SK-N-SH (cell line): ENCODE data around the gene MEIKIN. TPM values are rescaled to one million over a fixed set of nuclear protein-coding genes. Genes with fewer than 3 reads are reported as not detected.

Source experiments
- CTCF ChIA-PET: fragments of 300-600, 350-600 bp; formaldehyde crosslinking; extraction: SDS; loops from one replicate; lab custom pipeline; 2021; lab: Yijun Ruan, JAX
- POLR2A ChIA-PET: fragments of 350-600 bp; sonication (Branson Sonifier 250); formaldehyde crosslinking; extraction: SDS; loops from one replicate; lab custom pipeline; 2020; ENCODE audit warnings: antibody characterized with exemption, inconsistent platforms; lab: Yijun Ruan, JAX
- DNase-seq: peaks from one replicate; pipeline ENCODE4 v3.0.0; 2012
- H2AFZ ChIP-seq: fragments of 200-600 bp; sonication (generic); 2 replicates; pipeline ENCODE4 v1.8.1; 2016; ENCODE audit warnings: antibody characterized with exemption, mild to moderate bottlenecking, low read depth
- H3F3A ChIP-seq: fragments of 200-600 bp; sonication (generic); replicated peaks from 2 replicates; pipeline ENCODE3; 2016; ENCODE audit warnings: antibody characterized with exemption, mild to moderate bottlenecking; ENCODE audit not compliant: insufficient read depth
- H3K27ac ChIP-seq, 2 experiments: fragments of 200-500 bp in 1 of 2; fragments of 200-600 bp in 1 of 2; sonication (Bioruptor generic) in 1 of 2; sonication (generic), shearing (Covaris generic) in 1 of 2; 2 replicates each; pipeline versions ENCODE4 v1.5.1 to v1.6.1; 2014 to 2016; ENCODE audit warnings: low read depth in 2 of 2, inconsistent platforms in 1 of 2, low read length in 1 of 2, mild to moderate bottlenecking in 1 of 2, mixed read lengths in 1 of 2
- H3K27me3 ChIP-seq: fragments of 200-600 bp; sonication (generic), shearing (Covaris generic); 2 replicates; pipeline ENCODE4 v1.6.1; 2016; ENCODE audit warnings: mixed run types; ENCODE audit not compliant: insufficient read depth
- H3K36me3 ChIP-seq, 2 experiments: fragments of 200-500 bp in 1 of 2; fragments of 200-600 bp in 1 of 2; sonication (Bioruptor generic) in 1 of 2; sonication (generic) in 1 of 2; replicated peaks in 1 of 2; 2 replicates each; pipeline versions ENCODE3 to v1.5.1; 2014 to 2016; ENCODE audit warnings: low read length in 1 of 2, mild to moderate bottlenecking in 1 of 2; ENCODE audit not compliant: insufficient read depth in 2 of 2, control insufficient read depth in 1 of 2
- H3K4me1 ChIP-seq, 2 experiments: fragments of 200-500 bp in 1 of 2; fragments of 200-600 bp in 1 of 2; sonication (Bioruptor generic) in 1 of 2; sonication (generic), shearing (Covaris generic) in 1 of 2; 2 replicates each; pipeline versions ENCODE4 v1.5.1 to v1.6.1; 2014 to 2016; ENCODE audit warnings: low read depth in 1 of 2, low read length in 1 of 2, mixed run types in 1 of 2; ENCODE audit not compliant: insufficient read depth in 2 of 2, control insufficient read depth in 1 of 2
- H3K4me2 ChIP-seq: fragments of 200-600 bp; sonication (generic), shearing (Covaris generic); 2 replicates; pipeline ENCODE4 v1.6.1; 2017; ENCODE audit warnings: mixed run types
- H3K4me3 ChIP-seq, 2 experiments: fragments of 200-500 bp in 1 of 2; fragments of 200-600 bp in 1 of 2; sonication (Bioruptor generic) in 1 of 2; sonication (generic), shearing (Covaris generic) in 1 of 2; 2 replicates each; pipeline versions ENCODE4 v1.5.1 to v1.8.1; 2014 to 2016; ENCODE audit warnings: low read depth in 2 of 2, inconsistent platforms in 1 of 2, low read length in 1 of 2, mild to moderate bottlenecking in 1 of 2, mixed read lengths in 1 of 2, moderate library complexity in 1 of 2
- H3K79me2 ChIP-seq: fragments of 200-600 bp; sonication (generic); 2 replicates; pipeline ENCODE4 v1.8.1; 2017; ENCODE audit warnings: mild to moderate bottlenecking; ENCODE audit not compliant: insufficient read depth
- H3K9ac ChIP-seq: fragments of 200-600 bp; sonication (generic); 2 replicates; pipeline ENCODE4 v1.6.1; 2017; ENCODE audit warnings: mixed run types
- H3K9me2 ChIP-seq: fragments of 200-600 bp; sonication (generic); 2 replicates; pipeline ENCODE4 v1.6.1; 2017; ENCODE audit warnings: mixed run types
- H3K9me3 ChIP-seq: fragments of 200-600 bp; sonication (generic); 2 replicates; pipeline ENCODE4 v1.6.1; 2017; ENCODE audit warnings: mixed run types, mild to moderate bottlenecking, moderate library complexity
- H4K20me1 ChIP-seq: fragments of 200-600 bp; sonication (generic); 2 replicates; pipeline ENCODE4 v1.6.1; 2017; ENCODE audit warnings: mild to moderate bottlenecking, mixed run types; ENCODE audit not compliant: insufficient read depth
- ELF1 ChIP-seq: IDR thresholded peaks from 2 replicates; pipeline ENCODE4 v1.4.0; 2012
- RAD21 ChIP-seq: IDR thresholded peaks from 2 replicates; pipeline ENCODE4 v1.6.1; 2012; ENCODE audit warnings: mild to moderate bottlenecking, low read length
- SMC3 ChIP-seq: IDR thresholded peaks from 2 replicates; pipeline ENCODE4 v1.6.1; 2012; ENCODE audit warnings: low read depth, low read length, improper control_type of control experiment
- WGBS: methylation state at CpG from one replicate; pipeline ENCODE4 v1.1.6; 2017; ENCODE audit warnings: low lambda C conversion rate; 5-methylcytosine and 5-hydroxymethylcytosine counted together
- polyA plus RNA-seq, 3 experiments: library from polyadenylated mRNA; depleted of rRNA; stranded (reverse); fragments of >200 nt; gene quantifications; 2 replicates each; pipeline ENCODE4 v1.2.3, GENCODE V29; 2012
- TF ChIP-seq, protein P1 (sequence below): fragments of 150-350 bp; IDR thresholded peaks from 2 replicates; pipeline ENCODE4 v1.6.1; 2016; ENCODE audit warnings: mild to moderate bottlenecking, low read depth, low read length
- TF ChIP-seq, protein P2 (sequence below): fragments of 200-600 bp; sonication (generic); IDR thresholded peaks from 2 replicates; pipeline ENCODE4 v1.6.1; 2017; ENCODE audit warnings: antibody characterized with exemption, mild to moderate bottlenecking, moderate library complexity
- TF ChIP-seq, protein P3 (sequence below): IDR thresholded peaks from 2 replicates; pipeline ENCODE4 v1.4.0; 2012; ENCODE audit warnings: low read depth, borderline replicate concordance
- TF ChIP-seq, protein P4 (sequence below): IDR thresholded peaks from 2 replicates; pipeline ENCODE4 v1.6.1; 2012; ENCODE audit warnings: mild to moderate bottlenecking, low read depth, low read length, moderate library complexity

The MEIKIN gene
- polyA plus RNA-seq, 1 of the 3 experiments (the other 2 are of a cell fraction): not detected

DNA sequence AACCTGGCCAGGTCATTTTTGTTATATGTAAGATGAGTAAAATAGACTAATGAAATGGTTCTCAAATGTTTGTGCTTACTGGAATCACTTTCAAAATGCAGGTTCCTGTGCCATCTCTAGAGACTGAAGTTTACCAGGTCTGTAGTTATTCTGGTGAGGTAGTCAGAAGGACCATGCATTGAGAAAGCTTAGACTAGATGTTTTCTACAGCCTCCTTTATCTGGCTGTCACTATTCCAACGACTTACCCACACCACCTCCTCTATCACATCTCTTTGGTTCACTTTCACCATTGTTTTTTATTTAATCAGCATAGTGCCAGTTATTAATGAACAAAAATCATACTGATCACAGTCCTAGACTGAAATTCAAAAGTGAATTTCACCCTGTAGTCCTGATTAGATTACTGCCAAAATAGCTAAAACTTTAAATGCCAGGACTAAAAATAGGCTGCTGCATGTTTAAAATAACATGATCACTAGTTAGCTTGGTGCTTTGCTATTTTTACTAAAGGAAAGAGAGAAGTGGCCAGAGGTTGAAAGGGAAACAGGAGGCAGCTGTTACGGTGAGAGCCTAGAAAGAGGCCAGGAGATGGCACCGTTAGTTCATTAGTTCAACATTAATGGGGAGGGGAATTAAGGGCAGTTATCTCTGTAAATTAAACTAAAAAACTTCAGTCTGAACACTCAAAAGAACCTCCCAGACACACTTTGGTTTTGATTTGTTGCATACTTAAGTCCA, 134.8 kb downstream of the MEIKIN start:
- no peaks in the 10 kb centered on the region for H3F3A ChIP-seq
- H3K36me3 ChIP-seq: no peaks in the 10 kb centered on the region
- peak; percentile 37 for DNase-seq
- H2AFZ ChIP-seq: peak overlapping the region; percentile 33; the same call in 1 of the 2 replicates
- no peaks in the 10 kb centered on the region; a peak in 1 of 4 replicates for H3K4me1 ChIP-seq
- CTCF ChIA-PET: interaction anchor here (0.8 to 6.2 kb wide), 9 partner anchors 12 to 253 kb away, joined by 3 to 63 read pairs (median 3); partner anchors contain the start of gene ACSL6
- H4K20me1 ChIP-seq: no peaks in the 10 kb centered on the region
- WGBS: 40% methylated on average over 3 of the region's 3 CpGs
- no peaks in the 10 kb centered on the region for H3K9me3 ChIP-seq
- H3K27ac ChIP-seq: no peak overlapping the region
- TF ChIP-seq, protein P1, sequence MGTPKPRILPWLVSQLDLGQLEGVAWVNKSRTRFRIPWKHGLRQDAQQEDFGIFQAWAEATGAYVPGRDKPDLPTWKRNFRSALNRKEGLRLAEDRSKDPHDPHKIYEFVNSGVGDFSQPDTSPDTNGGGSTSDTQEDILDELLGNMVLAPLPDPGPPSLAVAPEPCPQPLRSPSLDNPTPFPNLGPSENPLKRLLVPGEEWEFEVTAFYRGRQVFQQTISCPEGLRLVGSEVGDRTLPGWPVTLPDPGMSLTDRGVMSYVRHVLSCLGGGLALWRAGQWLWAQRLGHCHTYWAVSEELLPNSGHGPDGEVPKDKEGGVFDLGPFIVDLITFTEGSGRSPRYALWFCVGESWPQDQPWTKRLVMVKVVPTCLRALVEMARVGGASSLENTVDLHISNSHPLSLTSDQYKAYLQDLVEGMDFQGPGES: no peak
- TF ChIP-seq, protein P2, sequence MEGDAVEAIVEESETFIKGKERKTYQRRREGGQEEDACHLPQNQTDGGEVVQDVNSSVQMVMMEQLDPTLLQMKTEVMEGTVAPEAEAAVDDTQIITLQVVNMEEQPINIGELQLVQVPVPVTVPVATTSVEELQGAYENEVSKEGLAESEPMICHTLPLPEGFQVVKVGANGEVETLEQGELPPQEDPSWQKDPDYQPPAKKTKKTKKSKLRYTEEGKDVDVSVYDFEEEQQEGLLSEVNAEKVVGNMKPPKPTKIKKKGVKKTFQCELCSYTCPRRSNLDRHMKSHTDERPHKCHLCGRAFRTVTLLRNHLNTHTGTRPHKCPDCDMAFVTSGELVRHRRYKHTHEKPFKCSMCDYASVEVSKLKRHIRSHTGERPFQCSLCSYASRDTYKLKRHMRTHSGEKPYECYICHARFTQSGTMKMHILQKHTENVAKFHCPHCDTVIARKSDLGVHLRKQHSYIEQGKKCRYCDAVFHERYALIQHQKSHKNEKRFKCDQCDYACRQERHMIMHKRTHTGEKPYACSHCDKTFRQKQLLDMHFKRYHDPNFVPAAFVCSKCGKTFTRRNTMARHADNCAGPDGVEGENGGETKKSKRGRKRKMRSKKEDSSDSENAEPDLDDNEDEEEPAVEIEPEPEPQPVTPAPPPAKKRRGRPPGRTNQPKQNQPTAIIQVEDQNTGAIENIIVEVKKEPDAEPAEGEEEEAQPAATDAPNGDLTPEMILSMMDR: peak; percentile 43
- TF ChIP-seq, protein P3, sequence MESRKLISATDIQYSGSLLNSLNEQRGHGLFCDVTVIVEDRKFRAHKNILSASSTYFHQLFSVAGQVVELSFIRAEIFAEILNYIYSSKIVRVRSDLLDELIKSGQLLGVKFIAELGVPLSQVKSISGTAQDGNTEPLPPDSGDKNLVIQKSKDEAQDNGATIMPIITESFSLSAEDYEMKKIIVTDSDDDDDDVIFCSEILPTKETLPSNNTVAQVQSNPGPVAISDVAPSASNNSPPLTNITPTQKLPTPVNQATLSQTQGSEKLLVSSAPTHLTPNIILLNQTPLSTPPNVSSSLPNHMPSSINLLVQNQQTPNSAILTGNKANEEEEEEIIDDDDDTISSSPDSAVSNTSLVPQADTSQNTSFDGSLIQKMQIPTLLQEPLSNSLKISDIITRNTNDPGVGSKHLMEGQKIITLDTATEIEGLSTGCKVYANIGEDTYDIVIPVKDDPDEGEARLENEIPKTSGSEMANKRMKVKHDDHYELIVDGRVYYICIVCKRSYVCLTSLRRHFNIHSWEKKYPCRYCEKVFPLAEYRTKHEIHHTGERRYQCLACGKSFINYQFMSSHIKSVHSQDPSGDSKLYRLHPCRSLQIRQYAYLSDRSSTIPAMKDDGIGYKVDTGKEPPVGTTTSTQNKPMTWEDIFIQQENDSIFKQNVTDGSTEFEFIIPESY: no peak
- TF ChIP-seq, protein P4, sequence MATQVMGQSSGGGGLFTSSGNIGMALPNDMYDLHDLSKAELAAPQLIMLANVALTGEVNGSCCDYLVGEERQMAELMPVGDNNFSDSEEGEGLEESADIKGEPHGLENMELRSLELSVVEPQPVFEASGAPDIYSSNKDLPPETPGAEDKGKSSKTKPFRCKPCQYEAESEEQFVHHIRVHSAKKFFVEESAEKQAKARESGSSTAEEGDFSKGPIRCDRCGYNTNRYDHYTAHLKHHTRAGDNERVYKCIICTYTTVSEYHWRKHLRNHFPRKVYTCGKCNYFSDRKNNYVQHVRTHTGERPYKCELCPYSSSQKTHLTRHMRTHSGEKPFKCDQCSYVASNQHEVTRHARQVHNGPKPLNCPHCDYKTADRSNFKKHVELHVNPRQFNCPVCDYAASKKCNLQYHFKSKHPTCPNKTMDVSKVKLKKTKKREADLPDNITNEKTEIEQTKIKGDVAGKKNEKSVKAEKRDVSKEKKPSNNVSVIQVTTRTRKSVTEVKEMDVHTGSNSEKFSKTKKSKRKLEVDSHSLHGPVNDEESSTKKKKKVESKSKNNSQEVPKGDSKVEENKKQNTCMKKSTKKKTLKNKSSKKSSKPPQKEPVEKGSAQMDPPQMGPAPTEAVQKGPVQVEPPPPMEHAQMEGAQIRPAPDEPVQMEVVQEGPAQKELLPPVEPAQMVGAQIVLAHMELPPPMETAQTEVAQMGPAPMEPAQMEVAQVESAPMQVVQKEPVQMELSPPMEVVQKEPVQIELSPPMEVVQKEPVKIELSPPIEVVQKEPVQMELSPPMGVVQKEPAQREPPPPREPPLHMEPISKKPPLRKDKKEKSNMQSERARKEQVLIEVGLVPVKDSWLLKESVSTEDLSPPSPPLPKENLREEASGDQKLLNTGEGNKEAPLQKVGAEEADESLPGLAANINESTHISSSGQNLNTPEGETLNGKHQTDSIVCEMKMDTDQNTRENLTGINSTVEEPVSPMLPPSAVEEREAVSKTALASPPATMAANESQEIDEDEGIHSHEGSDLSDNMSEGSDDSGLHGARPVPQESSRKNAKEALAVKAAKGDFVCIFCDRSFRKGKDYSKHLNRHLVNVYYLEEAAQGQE: no peak
- no peak for TF ChIP-seq ELF1
- TF ChIP-seq RAD21: peak; percentile 73
- peak; percentile 59; the same call in 1 of the 2 replicates for TF ChIP-seq SMC3
- POLR2A ChIA-PET: no interaction called here
- no peak overlapping the region for H3K9ac ChIP-seq
- H3K4me3 ChIP-seq: no peak overlapping the region; a peak in 1 of 4 replicates
- H3K9me2 ChIP-seq: no peaks in the 10 kb centered on the region
- H3K4me2 ChIP-seq: no peak overlapping the region
- no peaks in the 10 kb centered on the region for H3K79me2 ChIP-seq
- H3K27me3 ChIP-seq: no peaks in the 10 kb centered on the region
